HG02852 (cell line): ENCODE measurements around the gene PIP5K1C.
"Not testable (repeated sequence)": the region's sequence is repeated elsewhere in the genome, so short reads cannot be mapped to it uniquely, and the experiment has no call there.

Experiments used
- ATAC-seq: cut with Tn5 transposase; IDR thresholded peaks from one replicate; pipeline ENCODE4 v1.9.1; 2021; ENCODE audit warnings: mild to moderate bottlenecking, moderate library complexity; ENCODE audit not compliant: unreplicated experiment

Gene PIP5K1C

GRCh38 chr19:3603121-3603811 lies 97.0 kb downstream of the PIP5K1C start:
- ATAC-seq: no peak

DNA sequence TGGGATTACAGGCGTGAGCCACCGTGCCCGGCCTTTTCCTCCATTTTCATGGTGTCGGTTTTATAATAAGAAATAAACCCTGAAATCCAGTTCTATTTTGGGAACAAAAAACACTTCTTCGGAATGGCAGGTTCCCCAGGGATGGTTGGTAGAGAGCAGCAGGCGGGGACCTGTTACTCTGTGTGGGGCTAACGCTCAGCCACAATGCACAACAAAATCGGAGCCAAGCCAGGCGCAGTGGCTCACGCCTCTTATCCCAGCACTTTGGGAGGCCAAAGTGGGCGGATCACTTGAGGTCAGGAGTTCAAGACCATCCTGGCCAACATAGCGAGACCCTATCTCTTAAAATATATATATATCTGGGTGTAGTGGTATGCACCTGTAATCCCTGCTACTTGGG lies 99.2 kb downstream of the PIP5K1C start:
- ATAC-seq: no peak

GRCh38 chr19:3599776-3600187 lies 100.5 kb downstream of the PIP5K1C start:
- ATAC-seq: no peak

- ATAC-seq: no peak
Observed at GRCh38 chr19:3595521-3596061, 104.7 kb downstream of the PIP5K1C start.

DNA sequence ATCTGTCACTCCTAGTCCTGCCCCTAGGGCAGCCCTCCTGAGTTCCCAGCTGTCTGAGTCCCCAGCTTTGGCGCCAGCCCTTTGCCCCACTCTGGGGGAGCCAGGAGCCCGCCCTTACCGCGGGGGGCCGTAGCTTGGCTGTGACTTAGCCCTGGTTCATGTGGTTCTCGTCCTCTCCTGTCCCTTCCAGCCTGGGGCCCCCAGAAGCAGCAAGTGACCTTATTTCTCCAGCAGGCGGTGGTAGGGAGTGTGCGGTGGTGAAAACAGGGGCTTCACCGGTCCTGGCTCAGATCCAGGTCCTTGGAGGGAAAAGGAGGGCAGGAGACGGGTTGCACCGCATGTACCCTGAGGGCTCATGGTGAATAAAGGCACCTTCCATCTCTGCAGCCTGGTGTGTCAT lies 107.1 kb downstream of the PIP5K1C start:
- no peak for ATAC-seq

- no peak for ATAC-seq
Observed at GRCh38 chr19:3591876-3592613, 108.2 kb downstream of the PIP5K1C start.

GRCh38 chr19:3590991-3591659 lies 109.1 kb downstream of the PIP5K1C start:
- ATAC-seq: no peak

DNA sequence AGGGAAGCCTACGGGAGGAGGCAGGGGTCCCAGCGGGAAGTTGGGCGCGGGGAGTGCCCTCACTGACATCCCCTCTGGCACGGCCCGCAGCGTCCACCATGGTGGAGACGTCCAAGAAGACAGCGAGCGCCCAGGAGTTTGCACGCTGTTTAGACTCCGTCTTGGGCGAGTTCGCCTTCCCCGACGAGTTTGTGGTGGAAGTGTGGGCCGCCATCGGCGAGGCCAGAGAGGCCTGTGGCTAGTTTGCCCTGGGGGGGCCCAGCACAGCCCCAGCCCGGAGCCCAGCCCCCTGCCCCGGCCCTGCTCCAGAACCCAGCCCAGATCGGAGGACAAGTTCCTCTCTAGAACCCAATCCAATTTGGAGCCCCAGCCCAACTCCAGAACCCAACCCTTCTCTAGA lies 110.3 kb downstream of the PIP5K1C start:
- ATAC-seq: no peak

DNA sequence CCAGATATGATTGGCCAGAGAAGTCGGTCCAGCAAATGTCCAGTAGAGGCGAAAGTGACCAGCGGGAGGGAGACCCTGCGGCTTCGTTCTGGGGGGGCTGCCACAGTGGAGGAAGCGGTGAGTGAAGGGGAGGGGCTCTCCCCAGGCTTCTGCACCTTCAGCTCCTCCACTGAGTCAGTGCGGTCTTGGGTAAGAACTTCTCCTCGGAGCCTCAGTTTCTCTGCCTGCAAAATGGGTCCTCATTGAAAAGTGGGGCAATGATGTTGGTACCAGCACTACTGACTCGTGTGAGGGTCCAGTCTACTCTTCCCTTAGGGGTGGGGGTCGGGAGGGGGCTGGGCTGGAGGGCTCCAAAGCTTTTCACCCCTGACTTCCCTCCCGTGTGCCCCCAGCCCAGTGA lies 110.8 kb downstream of the PIP5K1C start:
- ATAC-seq: no peak

DNA sequence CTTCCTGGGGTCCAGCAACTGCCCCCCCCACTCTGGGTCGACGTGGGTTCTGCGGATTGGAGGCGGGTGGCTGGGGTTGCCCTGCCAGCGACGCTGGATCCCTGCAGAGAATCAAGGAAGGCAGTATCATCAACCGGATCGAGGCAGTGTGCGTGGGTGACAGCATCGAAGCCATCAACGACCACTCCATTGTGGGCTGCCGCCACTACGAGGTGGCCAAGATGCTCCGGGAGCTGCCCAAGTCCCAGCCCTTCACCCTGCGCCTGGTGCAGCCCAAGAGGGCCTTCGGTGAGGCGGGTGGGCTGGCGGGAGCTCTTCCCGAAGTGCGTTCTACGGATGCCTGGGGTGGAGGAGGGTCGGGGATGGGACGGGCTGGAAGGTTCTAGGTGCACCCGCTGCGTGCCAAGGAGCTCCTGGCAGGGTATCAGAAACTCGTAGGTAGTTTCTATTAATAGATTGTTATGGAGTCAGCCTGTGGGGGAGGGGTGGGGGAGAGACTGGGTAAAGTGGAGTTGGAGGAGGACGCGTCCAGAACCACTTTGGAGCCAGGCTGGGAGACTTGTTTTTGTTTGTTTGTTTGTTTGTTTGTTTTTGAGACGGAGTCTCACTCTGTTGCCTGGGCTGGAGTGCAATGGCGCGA lies 113.4 kb downstream of the PIP5K1C start:
- ATAC-seq: no peak

DNA sequence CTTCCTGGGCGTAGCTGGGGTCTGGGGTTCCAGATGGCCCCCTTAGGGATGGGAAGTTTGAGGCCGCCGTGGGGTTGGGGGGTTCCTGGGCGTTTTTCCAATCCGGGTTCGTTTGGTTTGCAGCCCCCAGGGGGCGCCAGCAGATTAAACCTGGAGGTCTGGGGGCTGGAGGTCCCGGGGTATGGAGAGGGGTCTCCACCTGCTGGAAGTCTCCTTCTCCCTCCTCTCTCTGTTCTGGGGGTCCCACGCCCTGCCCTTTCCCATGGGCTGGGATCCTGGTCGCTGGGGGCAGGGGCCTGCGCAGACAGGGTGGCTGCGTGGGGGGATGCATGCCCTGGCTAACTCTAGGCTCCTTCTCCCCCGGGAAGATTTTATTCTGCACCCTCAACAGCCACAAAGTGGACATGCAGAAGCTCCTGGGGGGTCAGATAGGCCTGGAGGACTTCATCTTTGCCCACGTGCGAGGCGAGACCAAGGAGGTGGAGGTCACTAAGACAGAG lies 114.1 kb downstream of the PIP5K1C start:
- ATAC-seq: no peak

- no peak for ATAC-seq
Observed at GRCh38 chr19:3585301-3586126, 114.8 kb downstream of the PIP5K1C start, which contains the start of gene GIPC3. TSS of gene GIPC3 (plus strand) at chr19:3585478. CDS start at chr19:3585598, 120 bp downstream.

DNA sequence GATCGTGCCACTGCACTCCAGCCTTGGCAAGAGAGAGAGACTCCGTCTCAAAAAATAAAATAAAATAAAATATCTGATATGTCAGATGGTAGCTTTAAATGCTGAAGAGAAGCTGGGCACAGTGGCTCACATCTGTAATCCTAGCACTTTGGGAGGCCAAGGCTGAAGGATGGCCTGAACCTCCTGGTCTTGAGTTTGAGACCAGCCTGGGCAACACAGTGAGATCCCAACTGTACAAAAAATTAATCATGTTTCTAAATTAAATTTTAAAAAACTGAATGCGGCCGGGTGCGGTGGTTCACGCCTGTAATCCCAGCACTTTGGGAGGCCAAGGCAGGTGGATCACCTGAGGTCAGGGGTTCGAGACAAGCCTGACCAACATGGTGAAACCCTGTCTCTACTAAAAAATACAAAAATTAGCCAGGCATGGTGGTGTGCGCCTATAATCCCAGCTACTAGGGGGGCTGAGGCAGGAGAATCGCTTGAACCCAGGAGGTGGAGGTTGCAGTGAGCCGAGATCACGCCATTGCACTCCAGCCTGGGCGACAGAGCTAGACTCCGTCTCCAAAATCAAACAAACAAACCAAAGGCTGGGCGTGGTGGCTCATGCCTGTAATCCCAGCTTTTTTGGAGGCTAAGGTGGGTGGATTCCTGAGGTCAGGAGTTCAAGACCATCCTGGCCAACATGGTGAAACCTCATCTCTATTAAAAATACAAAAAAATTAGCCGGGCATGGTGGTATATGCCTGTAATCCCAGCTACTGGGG lies 116.0 kb downstream of the PIP5K1C start:
- not testable (repeated sequence) for ATAC-seq

- not testable (repeated sequence) for ATAC-seq
Observed at GRCh38 chr19:3581792-3582191, 118.5 kb downstream of the PIP5K1C start.
